ENCODE data around the gene ASIC2.

Gene ASIC2

DNA sequence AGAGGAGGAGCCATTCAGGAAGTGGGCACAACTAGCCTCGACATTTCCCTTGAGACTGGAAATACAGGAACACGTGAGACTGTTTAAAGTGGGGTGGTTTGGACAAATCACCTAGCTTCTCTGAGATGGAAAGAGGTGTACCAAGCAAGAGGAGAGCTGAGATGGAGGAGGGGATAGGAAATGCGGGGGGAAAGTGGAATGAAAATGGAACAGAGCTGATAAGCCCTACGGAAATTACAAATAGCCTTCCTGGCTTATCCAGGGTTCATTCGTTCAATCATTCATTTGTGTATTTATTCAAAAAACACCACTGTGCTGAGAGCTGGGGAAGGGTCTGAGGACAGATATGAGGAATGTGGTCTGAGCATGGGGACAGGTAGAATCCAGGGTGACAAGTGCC lies 64.1 kb downstream of the ASIC2 start:
- no peak for TF ChIP-seq EZH2phosphoT487 (conservative IDR thresholded peaks at IDR 0.05; ENCODE audit: low read length)
- TF ChIP-seq, protein P1, sequence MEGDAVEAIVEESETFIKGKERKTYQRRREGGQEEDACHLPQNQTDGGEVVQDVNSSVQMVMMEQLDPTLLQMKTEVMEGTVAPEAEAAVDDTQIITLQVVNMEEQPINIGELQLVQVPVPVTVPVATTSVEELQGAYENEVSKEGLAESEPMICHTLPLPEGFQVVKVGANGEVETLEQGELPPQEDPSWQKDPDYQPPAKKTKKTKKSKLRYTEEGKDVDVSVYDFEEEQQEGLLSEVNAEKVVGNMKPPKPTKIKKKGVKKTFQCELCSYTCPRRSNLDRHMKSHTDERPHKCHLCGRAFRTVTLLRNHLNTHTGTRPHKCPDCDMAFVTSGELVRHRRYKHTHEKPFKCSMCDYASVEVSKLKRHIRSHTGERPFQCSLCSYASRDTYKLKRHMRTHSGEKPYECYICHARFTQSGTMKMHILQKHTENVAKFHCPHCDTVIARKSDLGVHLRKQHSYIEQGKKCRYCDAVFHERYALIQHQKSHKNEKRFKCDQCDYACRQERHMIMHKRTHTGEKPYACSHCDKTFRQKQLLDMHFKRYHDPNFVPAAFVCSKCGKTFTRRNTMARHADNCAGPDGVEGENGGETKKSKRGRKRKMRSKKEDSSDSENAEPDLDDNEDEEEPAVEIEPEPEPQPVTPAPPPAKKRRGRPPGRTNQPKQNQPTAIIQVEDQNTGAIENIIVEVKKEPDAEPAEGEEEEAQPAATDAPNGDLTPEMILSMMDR (IDR thresholded peaks at IDR 0.05; ENCODE audit: insufficient read depth, low read length, poor library complexity, severe bottlenecking): no peak
- no peak overlapping the region for H2AFZ ChIP-seq (ENCODE audit: low read depth, low read length, severe bottlenecking)
- H4K20me1 ChIP-seq (ENCODE audit: low read depth, low read length): no peaks in the 10 kb centered on the region
- H3K9me2 ChIP-seq (replicated peaks; ENCODE audit: insufficient read depth, low read length): no peaks in the 10 kb centered on the region
- no peaks in the 10 kb centered on the region for H3K9me3 ChIP-seq (ENCODE audit: insufficient read depth, low read length)
- H3K9ac ChIP-seq (ENCODE audit: low read length): no peak overlapping the region
- no peak overlapping the region for H3K4me3 ChIP-seq (ENCODE audit: insufficient read depth, low read length, poor library complexity, severe bottlenecking)
- no peaks in the 10 kb centered on the region for H3F3A ChIP-seq (ENCODE audit: insufficient read depth)
- no peak overlapping the region for H3K4me2 ChIP-seq (ENCODE audit: low read depth, low read length, poor library complexity, severe bottlenecking)
- no peak overlapping the region for H3K27ac ChIP-seq (ENCODE audit: low read depth, low read length)
- no peaks in the 10 kb centered on the region for H3K79me2 ChIP-seq (ENCODE audit: insufficient read depth, low read length)
- no peaks in the 10 kb centered on the region for H3K36me3 ChIP-seq (ENCODE audit: low read length)
- no peaks in the 10 kb centered on the region for H3K27me3 ChIP-seq (ENCODE audit: low read length)

DNA sequence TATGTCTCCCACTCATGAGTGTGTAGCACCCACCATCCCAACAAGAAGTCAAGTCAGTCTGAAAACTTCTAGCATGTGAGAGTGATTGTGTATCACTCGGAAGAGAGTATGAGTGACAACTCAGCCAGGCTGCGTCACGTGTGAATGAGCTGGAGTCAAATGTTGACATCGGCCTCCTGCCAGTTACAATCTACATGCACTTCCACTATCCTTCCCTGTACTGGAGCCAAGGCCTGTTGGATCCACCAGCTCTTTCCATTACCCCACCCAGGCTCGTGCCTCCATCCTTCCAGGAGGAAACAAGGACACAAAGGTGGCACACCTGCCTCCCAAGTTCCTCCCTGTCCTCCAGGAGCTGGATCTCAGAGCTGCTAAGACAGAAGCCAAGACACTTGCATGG lies 64.5 kb downstream of the ASIC2 start:
- Histone ChIP-seq H3K4me3 (ENCODE audit: insufficient read depth, low read length, poor library complexity, severe bottlenecking) (no peak overlapping the region), H3K27ac (ENCODE audit: low read depth, low read length) (no peak overlapping the region), H2AFZ (ENCODE audit: low read depth, low read length, severe bottlenecking) (no peak overlapping the region), H3K4me2 (ENCODE audit: low read depth, low read length, poor library complexity, severe bottlenecking) (no peak overlapping the region), H3K9me3 (ENCODE audit: insufficient read depth, low read length) (no peaks in the 10 kb centered on the region), H3K79me2 (ENCODE audit: insufficient read depth, low read length) (no peaks in the 10 kb centered on the region), H3K36me3 (ENCODE audit: low read length) (no peaks in the 10 kb centered on the region), H3K9me2 (replicated peaks; ENCODE audit: insufficient read depth, low read length) (no peaks in the 10 kb centered on the region), H3K27me3 (ENCODE audit: low read length) (no peaks in the 10 kb centered on the region), H3F3A (ENCODE audit: insufficient read depth) (no peaks in the 10 kb centered on the region), H3K9ac (ENCODE audit: low read length) (no peak overlapping the region), H4K20me1 (ENCODE audit: low read depth, low read length) (no peaks in the 10 kb centered on the region)
- no peak for TF ChIP-seq EZH2phosphoT487 (conservative IDR thresholded peaks at IDR 0.05; ENCODE audit: low read length)
- TF ChIP-seq, protein P1 (IDR thresholded peaks at IDR 0.05; ENCODE audit: insufficient read depth, low read length, poor library complexity, severe bottlenecking): no peak

DNA sequence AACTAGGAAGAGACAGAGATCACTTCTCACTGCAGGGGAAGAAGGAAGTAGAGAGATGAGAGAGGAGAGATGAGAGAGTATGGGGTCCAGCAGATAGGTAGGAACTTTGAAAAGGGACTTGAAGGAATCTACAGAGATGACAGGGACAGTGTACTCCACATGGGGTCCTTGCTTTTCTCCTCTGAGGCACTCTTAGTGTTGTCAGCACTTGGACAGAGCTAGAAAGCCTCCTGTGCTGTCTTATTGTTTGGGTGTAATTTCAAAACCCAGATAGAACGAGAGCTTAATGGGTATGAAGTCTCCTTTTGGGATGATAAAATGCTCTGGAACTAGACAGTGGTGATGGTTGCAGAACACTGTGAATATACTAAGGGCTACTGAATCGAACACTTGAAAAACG lies 65.2 kb downstream of the ASIC2 start:
- H3K9ac ChIP-seq (ENCODE audit: low read length): no peak overlapping the region
- TF ChIP-seq, protein P1 (IDR thresholded peaks at IDR 0.05; ENCODE audit: insufficient read depth, low read length, poor library complexity, severe bottlenecking): no peak
- no peak for TF ChIP-seq EZH2phosphoT487 (conservative IDR thresholded peaks at IDR 0.05; ENCODE audit: low read length)

More for the DNA sequence above, 65.2 kb downstream of the ASIC2 start:
- Histone ChIP-seq H3K4me3 (ENCODE audit: insufficient read depth, low read length, poor library complexity, severe bottlenecking) (no peak overlapping the region), H3K27ac (ENCODE audit: low read depth, low read length) (no peak overlapping the region), H2AFZ (ENCODE audit: low read depth, low read length, severe bottlenecking) (no peak overlapping the region), H3K79me2 (ENCODE audit: insufficient read depth, low read length) (no peaks in the 10 kb centered on the region), H3F3A (ENCODE audit: insufficient read depth) (no peaks in the 10 kb centered on the region), H3K27me3 (ENCODE audit: low read length) (no peaks in the 10 kb centered on the region), H4K20me1 (ENCODE audit: low read depth, low read length) (no peaks in the 10 kb centered on the region), H3K36me3 (ENCODE audit: low read length) (no peaks in the 10 kb centered on the region), H3K4me2 (ENCODE audit: low read depth, low read length, poor library complexity, severe bottlenecking) (no peak overlapping the region), H3K9me2 (replicated peaks; ENCODE audit: insufficient read depth, low read length) (no peaks in the 10 kb centered on the region), H3K9me3 (ENCODE audit: insufficient read depth, low read length) (no peaks in the 10 kb centered on the region)

Data from SU-DHL-6 (cell line).